Measurements from ENCODE around the gene CH25H. TPM values are rescaled to one million over a fixed set of nuclear protein-coding genes. Genes with fewer than 3 reads are reported as not detected.
A peak's percentile ranks its signal among the peaks of the same experiment; 100 is the strongest.
"Not testable (repeated sequence)": the region's sequence is repeated elsewhere in the genome, so short reads cannot be mapped to it uniquely, and the experiment has no call there.

CH25H gene, protein sequence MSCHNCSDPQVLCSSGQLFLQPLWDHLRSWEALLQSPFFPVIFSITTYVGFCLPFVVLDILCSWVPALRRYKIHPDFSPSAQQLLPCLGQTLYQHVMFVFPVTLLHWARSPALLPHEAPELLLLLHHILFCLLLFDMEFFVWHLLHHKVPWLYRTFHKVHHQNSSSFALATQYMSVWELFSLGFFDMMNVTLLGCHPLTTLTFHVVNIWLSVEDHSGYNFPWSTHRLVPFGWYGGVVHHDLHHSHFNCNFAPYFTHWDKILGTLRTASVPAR
- not detected in 2 replicates for total RNA-seq (2014; rRNA removed; shearing (Covaris generic))

DNA sequence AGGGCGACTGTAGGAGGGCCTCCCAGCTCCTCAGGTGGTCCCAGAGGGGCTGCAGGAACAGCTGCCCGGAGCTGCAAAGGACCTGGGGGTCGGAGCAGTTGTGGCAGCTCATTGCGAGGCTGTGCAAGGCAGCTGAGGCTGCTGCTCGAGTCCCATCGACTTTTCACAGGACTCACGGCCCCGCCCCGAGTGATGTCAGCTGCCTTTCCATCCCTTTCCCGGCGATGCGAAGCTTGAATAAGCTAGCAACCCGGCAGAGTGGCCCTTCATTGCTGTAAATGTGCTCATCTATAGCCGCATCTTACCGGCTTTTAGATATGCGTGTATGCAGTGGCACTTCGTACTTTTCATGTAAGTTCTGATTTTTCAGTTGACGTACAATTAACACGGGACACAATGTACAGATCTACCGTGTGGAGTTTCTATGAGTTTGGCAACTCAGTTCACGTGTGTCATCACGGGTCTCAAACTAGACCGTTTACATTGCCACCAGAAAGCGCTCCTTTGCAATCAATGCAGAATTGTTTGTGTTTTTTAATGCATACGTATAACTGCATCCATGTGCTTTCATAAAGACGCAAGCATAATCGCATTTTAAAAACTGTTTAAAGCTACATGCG lies at the start of gene CH25H:
CH25H (minus strand) TSS at position 137 of the 620 bp plus-strand sequence; CDS start at position 112, 25 bp downstream.
- Histone ChIP-seq H3K36me3 (replicated peaks; ENCODE audit: control insufficient read depth, insufficient read depth, low read length) (no peaks in the 10 kb centered on the region), H3K27me3 (ENCODE audit: control insufficient read depth, insufficient read depth, low read length) (peaks cover 59% of the 10 kb centered on the region), H3K4me3 (ENCODE audit: insufficient read depth, low read depth, low read length) (peak within 1 kb of the TSS; percentile 42)
- peak; percentile 67 for DNase-seq

DNA sequence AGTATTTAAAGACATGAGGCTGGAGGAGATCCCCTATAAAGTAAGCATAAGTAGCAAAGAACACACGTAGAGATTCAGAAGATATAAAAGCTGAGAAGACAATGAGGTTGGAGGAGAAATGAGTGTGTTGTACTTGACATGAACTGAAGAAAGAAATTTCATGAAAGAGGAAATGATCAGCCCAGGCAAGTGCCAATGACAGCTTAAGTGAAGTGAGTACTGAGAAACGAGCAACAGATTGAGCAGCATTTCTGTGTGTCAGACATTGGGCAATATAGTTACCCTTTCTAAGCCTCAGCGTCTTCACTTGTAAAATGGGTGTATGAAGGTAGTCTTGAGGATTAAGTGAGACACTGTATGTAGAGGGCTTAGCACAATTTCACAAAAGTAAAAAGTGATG lies 49.2 kb upstream of the CH25H start:
- H3K36me3 ChIP-seq (replicated peaks; ENCODE audit: control insufficient read depth, insufficient read depth, low read length), result no peaks in the 10 kb centered on the region; the same call in 1 of the 2 replicates
- no peak for DNase-seq
- H3K27me3 ChIP-seq (ENCODE audit: control insufficient read depth, insufficient read depth, low read length), result no peaks in the 10 kb centered on the region
- no peak overlapping the region for H3K4me3 ChIP-seq (ENCODE audit: insufficient read depth, low read depth, low read length)

DNA sequence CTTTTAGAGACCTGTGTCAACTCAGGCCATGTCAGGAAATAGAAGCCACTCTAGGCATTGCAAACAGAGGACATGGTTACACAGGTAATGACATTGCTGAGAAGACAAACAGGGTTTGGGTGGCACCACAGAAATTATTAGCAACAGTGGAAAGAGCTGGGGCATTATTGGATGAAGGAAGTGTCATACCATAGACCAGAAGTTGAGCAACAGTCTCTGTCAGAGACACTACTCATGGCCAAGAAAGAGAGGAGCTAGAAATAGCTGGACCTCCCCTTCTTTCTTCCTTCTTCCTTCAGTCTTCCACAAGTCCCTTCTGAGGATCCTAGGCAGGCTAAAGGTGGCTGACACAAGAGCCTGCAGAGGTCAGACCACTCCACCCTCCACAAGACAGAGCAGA lies 48.7 kb upstream of the CH25H start:
- no peak overlapping the region for H3K4me3 ChIP-seq (ENCODE audit: insufficient read depth, low read depth, low read length)
- no peak for DNase-seq
- H3K36me3 ChIP-seq (replicated peaks; ENCODE audit: control insufficient read depth, insufficient read depth, low read length), result no peaks in the 10 kb centered on the region; the same call in 1 of the 2 replicates
- peaks cover 5% of the 10 kb centered on the region; the same call in 1 of the 2 replicates for H3K27me3 ChIP-seq (ENCODE audit: control insufficient read depth, insufficient read depth, low read length)

DNA sequence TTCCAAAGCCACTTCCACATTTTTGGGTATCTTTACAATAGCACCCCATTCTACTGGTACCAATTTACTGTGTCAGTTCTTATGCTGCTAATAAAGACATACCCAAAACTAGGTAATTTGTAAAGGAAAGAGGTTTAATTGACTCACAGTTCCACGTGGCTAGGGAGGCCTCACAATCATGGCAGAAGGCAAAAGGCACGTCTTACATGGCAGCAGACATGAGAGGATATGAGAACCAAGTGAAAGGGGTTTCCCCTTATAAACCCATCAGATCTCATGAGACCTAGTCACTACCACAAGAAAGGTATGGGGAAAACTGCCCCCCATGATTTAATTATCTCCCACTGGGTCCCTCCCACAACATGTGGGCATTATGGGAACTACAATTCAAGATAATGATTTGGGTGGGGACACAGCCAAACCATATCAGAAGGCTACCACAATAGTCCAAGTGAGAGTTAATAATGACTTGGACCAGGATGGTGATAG lies 48.0 kb upstream of the CH25H start:
- H3K36me3 ChIP-seq (replicated peaks; ENCODE audit: control insufficient read depth, insufficient read depth, low read length), result not testable (repeated sequence)

DNA sequence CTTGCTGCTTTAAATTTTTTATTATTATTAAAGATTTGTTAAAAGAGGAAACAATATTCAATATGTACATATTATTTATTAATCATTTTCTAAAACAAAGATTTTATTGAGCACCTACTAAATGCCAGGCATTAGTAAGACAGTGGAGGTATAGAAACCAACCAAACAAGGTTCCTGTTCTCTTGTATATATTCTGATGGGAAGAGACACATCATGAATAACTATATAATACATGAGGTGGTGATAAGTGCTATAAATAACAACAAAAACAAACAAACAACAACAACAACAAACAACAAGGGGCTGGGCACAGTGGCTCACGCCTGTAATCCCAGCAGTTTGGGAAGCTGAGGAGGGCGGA lies 45.1 kb upstream of the CH25H start:
- Histone ChIP-seq H3K36me3 (replicated peaks; ENCODE audit: control insufficient read depth, insufficient read depth, low read length) (no peaks in the 10 kb centered on the region; the same call in 1 of the 2 replicates), H3K4me3 (ENCODE audit: insufficient read depth, low read depth, low read length) (no peak overlapping the region), H3K27me3 (ENCODE audit: control insufficient read depth, insufficient read depth, low read length) (peaks cover 6% of the 10 kb centered on the region; the same call in 1 of the 2 replicates)
- no peak for DNase-seq

More for the DNA sequence above, 48.0 kb upstream of the CH25H start:
- not testable (repeated sequence) for H3K4me3 ChIP-seq (ENCODE audit: insufficient read depth, low read depth, low read length); H3K27me3 ChIP-seq (ENCODE audit: control insufficient read depth, insufficient read depth, low read length); DNase-seq

DNA sequence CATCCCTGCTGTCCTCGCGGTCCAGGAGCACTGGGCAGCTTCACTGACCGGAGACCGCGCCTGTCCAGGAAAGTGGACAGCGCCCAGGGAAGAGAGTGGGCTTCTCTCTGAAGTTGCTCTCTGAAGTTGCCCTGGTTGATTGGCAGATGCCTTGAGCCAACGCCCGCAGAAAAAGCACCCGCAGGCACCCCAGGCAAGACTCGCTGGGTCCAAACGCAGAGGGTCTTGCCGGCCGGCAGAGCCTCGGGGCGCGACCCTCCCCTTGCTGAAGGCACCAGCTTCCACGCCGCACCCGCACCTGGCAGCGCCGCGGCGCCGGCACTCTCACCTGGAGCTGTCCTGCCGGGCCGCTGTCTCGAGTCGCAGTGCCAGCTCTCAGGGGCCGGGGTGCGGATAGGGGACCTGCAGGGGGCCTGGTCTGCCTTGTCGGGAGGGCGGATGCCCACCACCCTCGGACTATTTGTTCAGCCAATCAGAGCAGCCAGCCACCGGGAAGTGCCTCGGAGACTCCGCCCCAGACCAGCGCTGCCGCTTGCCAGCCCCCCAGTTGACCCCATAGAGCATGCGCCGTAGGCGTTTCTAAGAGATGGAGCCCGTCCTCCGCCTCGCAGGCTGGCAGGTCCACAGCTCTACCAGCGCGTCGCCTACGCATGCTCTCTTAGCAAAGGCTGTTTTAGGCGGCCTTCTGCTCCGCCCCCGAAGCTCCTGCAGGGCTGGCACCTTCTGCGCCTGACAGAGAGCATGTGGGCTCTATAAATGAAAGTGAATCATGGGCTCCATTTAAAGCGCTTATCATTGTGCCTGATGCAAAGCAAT lies 44.5 kb upstream of the CH25H start, which contains the start of gene LIPA:
LIPA (minus strand) TSS at position 367 of the 816 bp plus-strand sequence. CDS start 4,127 bp downstream, outside the sequence.
- peak; percentile 97 for DNase-seq
- H3K36me3 ChIP-seq (replicated peaks; ENCODE audit: control insufficient read depth, insufficient read depth, low read length), result no peaks in the 10 kb centered on the region; the same call in 1 of the 2 replicates
- peaks cover 6% of the 10 kb centered on the region; the same call in 1 of the 2 replicates for H3K27me3 ChIP-seq (ENCODE audit: control insufficient read depth, insufficient read depth, low read length)
- peak within 1 kb of the TSS; percentile 78 for H3K4me3 ChIP-seq (ENCODE audit: insufficient read depth, low read depth, low read length)

DNA sequence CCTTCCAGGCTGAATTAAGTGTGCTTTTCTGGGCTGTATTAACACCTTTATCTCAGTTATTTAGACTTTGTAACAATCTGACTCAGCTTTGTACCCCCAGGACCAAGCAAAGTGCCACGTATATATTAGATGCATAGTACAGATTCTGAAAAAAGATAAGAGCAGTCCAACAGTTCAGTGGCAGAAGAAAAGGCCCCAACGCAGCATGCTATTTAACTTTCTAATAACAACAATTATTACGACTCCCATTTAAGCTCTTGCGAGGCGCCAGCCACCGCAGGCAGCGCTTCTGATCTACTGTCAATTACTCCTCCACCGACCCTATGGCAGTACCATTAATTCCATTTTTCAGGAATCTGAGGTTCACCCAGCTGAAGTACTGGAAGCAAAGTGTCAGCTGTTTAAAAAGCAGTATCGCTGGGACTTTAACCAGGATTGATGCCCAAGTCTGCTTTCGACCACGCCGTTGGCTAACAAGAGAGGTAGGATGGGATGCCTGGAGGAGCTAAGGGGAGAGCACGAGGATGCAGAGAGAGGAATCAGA lies 43.8 kb upstream of the CH25H start:
- peak overlapping the region; percentile 78 for H3K4me3 ChIP-seq (ENCODE audit: insufficient read depth, low read depth, low read length)
- no peaks in the 10 kb centered on the region; the same call in 1 of the 2 replicates for H3K36me3 ChIP-seq (replicated peaks; ENCODE audit: control insufficient read depth, insufficient read depth, low read length)
- H3K27me3 ChIP-seq (ENCODE audit: control insufficient read depth, insufficient read depth, low read length), result peaks cover 6% of the 10 kb centered on the region; the same call in 1 of the 2 replicates
- peak; percentile 62 for DNase-seq

DNA sequence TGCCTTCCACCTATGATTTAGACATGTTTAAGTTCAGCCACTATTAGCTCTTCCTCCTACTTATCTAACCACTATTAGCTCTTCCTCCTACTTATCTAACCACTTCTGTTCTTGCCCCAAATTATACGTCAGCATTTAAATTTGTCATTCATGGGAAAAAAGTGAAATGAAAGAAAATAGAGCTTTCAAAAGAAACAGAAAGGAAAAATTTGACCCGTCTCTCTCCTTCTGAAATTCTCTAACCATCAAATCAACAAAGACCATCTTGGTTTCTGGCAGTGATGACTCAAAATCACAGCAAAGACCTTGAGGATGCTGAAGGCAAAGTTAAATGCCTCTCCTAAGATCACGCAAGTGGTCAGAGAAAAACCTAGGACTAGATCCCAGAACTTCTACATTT lies 41.9 kb upstream of the CH25H start:
- DNase-seq, result no peak
- H3K4me3 ChIP-seq (ENCODE audit: insufficient read depth, low read depth, low read length), result no peak overlapping the region
- H3K36me3 ChIP-seq (replicated peaks; ENCODE audit: control insufficient read depth, insufficient read depth, low read length), result no peaks in the 10 kb centered on the region
- peaks cover 6% of the 10 kb centered on the region; the same call in 1 of the 2 replicates for H3K27me3 ChIP-seq (ENCODE audit: control insufficient read depth, insufficient read depth, low read length)

DNA sequence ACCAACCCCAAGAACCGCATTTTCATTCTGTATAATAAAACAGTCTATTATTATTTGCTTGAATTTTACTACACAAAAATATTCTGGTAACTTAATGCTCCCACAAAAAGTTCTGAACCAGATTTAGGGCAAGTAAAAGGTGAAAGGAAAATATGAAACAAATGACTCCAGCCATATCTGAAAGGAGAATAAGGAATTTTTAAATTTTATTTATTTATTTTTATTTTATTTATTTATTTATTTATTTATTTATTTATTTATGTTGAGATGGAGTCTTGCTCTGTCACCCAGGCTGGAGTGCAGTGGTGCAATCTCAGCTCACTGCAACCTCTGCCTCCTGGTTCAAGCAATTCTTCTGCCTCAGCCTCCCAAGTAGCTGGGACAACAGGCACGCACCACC lies 40.5 kb upstream of the CH25H start:
- not testable (repeated sequence) for DNase-seq; H3K4me3 ChIP-seq (ENCODE audit: insufficient read depth, low read depth, low read length); H3K36me3 ChIP-seq (replicated peaks; ENCODE audit: control insufficient read depth, insufficient read depth, low read length); H3K27me3 ChIP-seq (ENCODE audit: control insufficient read depth, insufficient read depth, low read length)

DNA sequence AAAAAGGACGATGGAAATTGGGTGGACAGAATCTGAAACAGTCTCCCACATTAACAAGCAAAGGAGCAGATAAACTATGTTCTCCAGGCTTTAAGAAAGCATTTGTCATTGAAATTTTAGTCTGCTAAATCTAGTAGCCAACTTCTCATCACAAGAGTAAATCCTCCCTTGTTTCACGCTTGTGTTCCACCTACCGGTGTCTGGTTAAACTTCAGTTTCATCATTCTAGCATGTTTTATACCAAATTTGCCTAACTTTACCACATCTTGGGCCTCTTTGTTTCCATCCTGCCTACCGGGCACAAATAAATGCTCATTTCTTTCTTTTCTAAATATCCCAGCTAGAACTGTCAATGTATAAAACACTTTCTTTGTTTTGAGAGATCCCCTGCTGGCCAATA lies 38.7 kb upstream of the CH25H start:
- Histone ChIP-seq H3K4me3 (ENCODE audit: insufficient read depth, low read depth, low read length) (no peak overlapping the region), H3K36me3 (replicated peaks; ENCODE audit: control insufficient read depth, insufficient read depth, low read length) (no peaks in the 10 kb centered on the region), H3K27me3 (ENCODE audit: control insufficient read depth, insufficient read depth, low read length) (peaks cover under 1% of the 10 kb centered on the region; the same call in 1 of the 2 replicates)
- no peak for DNase-seq

DNA sequence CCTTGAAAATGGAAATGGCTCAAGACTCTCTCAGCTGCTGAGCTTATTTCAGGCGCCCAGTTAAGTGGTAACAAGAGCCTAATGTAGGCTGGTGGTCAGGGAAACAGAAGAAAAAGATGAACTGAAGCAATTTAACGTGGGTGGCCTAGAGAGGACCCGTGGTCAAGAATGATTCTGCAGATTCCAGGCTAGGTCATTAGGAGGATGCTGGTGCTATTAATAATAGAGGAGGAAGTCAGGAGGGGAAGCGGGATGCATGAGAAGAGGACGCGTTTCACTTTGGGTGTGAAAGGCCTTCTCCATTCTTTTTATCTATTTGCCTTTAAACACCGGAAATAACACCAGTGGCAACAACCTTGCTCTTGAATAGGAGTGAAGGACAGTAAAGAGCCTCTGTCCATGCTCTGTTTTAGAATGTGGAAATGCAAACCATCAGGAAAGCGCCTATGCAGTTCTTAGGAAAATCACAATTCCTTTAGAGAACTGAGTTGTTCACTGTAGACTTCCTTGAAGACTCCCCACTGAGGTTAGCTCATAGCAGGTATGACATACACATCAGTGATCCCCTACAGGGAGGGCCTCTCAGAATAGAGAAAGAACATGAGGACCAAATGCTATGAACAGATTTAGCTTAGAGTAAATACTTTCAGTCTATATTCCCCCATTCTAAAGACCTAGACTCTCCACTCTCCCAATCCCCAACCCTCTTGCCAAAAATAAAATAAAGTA lies 35.9 kb upstream of the CH25H start:
- H3K36me3 ChIP-seq (replicated peaks; ENCODE audit: control insufficient read depth, insufficient read depth, low read length), result no peaks in the 10 kb centered on the region; the same call in 1 of the 2 replicates
- no peak overlapping the region for H3K4me3 ChIP-seq (ENCODE audit: insufficient read depth, low read depth, low read length)
- no peaks in the 10 kb centered on the region for H3K27me3 ChIP-seq (ENCODE audit: control insufficient read depth, insufficient read depth, low read length)
- no peak for DNase-seq

DNA sequence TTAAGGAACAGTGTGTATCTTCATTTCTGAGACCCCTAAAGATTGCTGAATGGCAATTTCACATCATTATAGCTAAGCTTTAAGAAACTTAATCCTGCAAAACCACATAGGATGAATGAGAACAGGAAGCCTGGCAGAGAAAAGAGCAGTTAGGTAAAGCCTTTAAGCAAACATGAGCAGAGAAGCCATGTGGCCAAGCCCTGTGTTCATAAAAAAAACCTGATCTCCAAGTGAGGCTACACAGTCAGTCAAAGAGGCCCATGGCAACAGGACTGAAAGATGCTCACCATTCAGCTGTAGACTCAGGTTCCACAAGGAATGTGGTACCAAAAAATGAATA lies 35.2 kb upstream of the CH25H start:
- H3K36me3 ChIP-seq (replicated peaks; ENCODE audit: control insufficient read depth, insufficient read depth, low read length), result no peaks in the 10 kb centered on the region; the same call in 1 of the 2 replicates
- no peak for DNase-seq
- H3K4me3 ChIP-seq (ENCODE audit: insufficient read depth, low read depth, low read length), result no peak overlapping the region
- H3K27me3 ChIP-seq (ENCODE audit: control insufficient read depth, insufficient read depth, low read length), result no peaks in the 10 kb centered on the region

DNA sequence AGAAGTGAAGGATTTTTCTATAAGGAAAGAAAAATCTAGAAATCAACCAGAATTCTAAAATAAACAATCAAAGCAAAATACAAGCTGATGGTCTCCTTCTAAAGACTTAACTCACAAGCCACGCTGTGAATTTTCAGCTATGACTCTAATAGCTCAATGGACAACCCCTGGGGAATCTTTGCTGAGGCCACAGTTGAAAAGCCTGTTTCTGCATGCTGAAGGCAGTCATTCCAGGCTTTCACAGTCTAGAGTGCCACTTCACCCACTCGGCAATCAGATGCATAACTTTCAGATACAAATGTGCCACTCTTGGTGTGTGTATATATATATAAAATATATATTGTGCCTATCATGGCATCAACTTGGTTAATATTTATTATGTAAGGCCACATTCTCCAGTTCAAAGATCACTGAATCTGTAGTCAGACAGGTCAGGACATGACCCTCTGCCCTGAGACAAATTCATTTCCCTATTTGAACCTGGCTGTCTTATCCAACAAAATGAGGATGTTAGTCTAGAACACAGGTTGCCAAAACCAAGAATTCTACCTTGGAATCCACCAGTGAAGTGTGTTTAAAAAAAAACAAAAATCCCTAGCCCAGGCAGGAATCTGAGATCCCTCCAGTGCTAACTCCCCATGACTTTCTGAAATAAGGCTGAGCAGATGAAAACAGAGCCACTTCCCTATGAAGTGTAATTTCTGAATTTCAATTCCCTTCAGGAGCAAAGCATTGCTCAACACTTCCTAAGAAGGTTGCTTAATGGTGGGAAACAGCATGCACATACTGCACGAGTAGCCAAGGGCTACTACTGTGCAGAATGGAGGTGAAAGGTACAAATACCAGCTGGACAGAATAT lies 34.6 kb upstream of the CH25H start:
- Histone ChIP-seq H3K36me3 (replicated peaks; ENCODE audit: control insufficient read depth, insufficient read depth, low read length) (no peaks in the 10 kb centered on the region; the same call in 1 of the 2 replicates), H3K4me3 (ENCODE audit: insufficient read depth, low read depth, low read length) (no peak overlapping the region), H3K27me3 (ENCODE audit: control insufficient read depth, insufficient read depth, low read length) (no peaks in the 10 kb centered on the region)
- DNase-seq, result no peak

Data from H7 (cell line).